Right kidney (tissue), 1 donor: ENCODE data around the gene TOP1.

Experiments
- DNase-seq: peaks from one replicate; pipeline ENCODE4 v3.0.0-alpha.2; 2016

TOP1 gene

DNA sequence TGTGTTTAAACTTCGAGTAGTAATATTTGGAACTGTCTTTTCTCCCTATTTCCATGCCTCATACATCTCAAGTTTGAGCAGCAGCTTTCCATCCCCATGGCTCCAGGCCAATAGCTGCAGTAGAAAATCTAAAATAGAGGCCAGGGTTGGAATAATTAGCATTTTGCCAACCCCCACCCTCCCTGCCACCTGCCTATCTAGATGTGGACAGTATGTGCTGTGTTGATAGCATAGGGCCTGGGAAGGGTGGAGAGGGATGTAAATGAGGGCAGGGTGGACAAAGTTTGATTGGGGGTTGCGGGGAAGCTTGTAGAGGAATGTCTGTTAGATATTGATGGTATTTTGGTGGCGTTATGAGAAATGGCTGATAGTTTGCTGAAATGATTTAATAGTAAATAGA is 5.6 kb downstream of the TOP1 start:
- DNase-seq: no peak

DNA sequence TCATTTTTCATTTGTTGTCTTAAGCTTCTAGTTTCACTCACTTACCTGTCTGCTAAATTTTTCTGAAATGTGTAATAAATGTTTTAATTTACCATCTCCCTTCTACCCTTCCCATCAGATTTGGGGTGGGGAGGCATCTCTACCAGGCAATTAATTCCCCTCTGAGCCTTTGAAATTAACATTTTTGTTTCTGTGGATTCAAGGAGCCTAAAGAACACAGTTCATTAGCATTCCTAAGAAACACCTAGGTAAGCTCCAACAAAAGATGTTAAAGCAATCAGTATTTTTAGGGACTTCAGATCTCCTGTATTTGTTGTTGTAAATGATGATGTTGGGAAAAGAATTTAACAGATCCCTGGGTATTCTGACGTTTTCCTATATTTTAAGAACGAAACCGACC is 6.6 kb downstream of the TOP1 start:
- no peak for DNase-seq

DNA sequence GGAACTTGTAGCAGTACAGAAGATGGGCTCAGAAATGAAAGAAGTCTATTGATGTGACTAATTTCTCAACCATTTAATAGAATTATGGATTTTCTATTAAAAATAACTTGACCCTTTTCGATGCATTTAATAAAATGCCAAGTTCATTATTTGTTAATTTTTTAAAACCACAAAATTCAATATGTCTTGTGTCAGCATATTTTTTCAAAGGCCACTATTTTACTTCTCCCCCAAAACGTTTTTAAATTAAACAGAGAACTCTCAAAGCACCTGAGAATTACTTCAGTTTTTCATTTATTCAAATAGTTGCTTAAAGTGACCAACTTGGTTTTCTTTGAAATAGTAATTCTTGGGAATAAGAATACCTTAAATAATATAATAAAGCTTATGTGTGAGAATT is 8.6 kb downstream of the TOP1 start:
- no peak for DNase-seq

DNA sequence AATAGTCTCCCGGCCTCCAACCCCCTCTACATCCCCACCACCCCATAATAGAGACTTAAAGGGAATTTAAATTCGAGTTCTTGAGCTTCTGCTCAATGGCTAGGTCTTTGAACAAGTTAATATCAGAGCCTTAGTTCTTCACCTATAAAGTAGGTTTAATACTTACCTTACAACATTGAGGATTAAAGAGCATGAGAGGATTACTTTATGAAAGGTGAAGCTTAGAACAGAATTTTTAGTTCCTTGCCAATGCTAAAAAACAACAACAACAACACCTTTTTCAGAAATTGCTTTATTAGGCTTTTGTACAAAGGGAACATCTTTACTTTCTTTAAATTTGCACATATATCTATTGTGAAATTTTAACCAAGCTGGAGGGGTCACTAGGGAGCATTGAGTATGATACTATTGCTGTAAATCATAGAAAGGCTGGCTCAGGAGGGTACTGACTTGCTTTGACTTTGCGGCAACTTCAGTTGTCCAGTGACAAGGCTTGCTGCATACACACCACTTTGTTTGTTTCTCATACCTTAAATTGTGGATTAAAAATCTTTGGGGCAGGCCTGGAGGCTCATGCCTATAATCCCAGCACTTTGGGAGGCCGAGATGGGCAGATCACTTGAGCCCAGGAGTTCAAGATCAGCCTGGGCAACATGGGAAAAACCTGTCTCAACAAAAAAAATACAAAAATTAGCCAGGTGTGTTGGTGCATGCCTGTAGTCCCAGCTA is 9.7 kb downstream of the TOP1 start:
- DNase-seq: no peak

DNA sequence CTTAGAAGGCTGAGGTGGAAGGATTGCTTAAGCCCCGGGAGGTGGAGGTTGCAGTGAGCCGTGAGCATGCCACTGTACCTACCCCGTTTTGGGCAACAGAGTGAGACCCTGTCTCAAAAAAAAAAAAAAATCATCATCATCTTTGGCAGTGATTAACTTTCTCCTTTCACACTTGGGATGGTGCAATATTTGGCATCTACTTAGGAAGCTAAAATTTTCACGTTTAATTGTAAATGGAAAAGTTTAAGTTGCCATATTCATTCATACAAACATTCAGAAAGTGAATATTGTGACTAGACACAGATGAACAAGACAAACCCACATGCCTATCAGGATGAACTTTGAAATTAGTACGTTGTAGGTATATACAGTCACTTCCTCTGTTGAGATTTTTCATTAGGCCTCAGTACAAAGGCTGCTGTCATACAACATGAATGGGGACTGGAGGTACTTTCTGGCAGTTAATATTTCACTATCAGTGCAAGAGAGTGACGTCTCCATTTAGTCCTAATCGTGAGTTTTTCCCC is 10.3 kb downstream of the TOP1 start:
- no peak for DNase-seq

DNA sequence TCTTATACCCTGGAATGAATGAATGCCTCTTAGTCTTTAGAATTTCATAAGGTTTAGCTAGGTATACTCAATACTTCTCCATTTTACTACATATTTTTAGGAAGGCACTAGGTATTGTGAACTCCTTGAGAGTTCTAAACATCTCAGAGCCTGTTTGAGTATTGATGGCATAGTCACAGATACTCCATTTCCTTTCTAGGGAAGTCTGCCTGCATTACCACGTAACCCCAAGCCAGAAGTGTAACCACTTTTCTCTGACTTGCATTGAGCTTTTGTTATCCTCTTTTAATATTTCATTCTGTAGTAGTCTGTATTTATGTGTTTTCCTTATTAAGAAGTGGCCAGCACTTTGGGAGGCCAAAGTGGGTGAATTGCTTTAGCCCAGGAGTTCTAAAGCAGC is 12.2 kb downstream of the TOP1 start:
- DNase-seq: no peak

DNA sequence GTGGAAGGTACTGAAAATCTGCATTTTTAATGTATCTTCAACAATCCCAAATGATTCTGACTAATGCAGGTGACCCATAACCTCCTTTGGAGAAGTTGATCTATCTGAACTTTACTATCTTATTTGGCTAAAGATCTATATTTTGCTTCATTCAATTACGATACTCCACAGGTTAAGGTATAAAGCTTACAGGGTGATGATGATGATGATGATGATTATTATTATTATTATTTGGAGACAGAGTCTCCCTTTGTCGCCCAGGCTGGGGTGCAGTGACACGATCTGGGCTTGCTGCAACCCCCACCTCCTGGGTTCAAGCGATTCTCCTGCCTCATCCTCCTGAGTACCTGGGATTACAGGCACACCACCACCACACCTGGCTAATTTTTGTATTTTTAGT is 13.1 kb downstream of the TOP1 start:
- no peak for DNase-seq

DNA sequence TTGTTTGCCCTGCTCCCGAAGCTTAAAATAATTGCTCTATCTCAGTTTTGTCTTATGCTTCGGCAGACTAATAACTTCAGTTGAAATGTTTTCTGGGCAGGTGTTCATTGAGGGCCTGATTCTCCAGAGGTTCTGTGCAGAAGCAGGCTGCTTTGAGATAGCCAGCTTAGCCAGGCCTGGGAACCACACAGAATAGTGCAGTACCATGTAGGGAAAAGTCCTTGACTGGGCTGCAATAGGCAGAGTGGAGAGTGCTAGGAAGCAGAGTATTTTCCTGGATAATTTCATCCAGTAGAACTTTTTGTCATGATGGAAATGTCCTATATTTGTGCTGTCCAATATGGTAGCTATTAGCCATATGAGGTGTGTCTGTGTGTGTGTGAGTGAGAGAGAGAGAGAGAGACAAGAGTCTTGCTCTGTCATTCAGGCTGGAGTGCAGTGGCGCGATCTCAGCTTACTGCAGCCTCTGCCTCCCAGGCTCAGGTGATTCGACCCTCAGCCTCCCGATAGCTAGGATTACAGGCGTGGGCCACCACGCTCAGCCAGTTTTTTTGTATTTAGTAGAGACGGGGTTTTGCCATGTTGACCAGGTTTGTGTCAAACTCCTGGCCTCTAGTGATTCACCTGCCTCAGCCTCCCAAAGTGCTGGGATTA is 15.9 kb downstream of the TOP1 start:
- no peak for DNase-seq

DNA sequence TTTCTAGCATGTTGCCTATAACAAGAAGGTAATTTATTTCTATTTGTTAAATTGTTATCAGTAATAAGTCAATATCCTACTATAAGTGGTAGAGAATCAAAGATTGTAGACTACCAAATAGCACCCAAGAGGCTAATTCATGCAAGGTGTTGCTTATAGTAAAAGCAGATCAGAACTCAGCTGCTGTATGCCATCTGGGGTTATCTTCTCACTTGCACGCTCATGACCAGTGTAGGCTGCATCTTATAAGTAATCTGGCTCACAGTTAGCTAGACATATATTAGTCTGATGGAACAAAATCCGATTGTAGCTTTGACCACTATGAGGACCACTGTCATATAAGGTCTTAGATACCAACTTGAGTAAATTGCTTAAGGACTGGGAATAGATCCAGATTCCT is 17.0 kb downstream of the TOP1 start:
- DNase-seq: no peak

DNA sequence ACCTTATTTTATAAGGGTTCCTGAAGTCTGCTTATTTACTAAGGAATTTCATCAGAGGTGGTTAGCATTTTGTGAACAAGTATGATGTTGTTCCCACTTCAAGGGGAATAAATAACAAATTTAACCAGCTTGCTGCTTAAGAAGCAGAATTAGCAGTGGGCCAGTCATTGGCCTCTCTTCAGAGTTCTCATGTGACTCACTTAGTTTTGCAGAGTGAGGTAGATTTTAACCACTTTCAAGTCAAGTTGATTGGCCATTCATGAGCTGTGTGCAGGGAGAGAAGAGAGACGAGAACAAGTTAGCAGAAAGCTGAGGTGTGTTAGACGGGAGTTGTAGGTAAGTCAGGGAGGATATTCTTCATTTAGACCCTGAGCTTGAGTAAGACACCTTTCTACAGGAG is 18.1 kb downstream of the TOP1 start:
- no peak for DNase-seq

DNA sequence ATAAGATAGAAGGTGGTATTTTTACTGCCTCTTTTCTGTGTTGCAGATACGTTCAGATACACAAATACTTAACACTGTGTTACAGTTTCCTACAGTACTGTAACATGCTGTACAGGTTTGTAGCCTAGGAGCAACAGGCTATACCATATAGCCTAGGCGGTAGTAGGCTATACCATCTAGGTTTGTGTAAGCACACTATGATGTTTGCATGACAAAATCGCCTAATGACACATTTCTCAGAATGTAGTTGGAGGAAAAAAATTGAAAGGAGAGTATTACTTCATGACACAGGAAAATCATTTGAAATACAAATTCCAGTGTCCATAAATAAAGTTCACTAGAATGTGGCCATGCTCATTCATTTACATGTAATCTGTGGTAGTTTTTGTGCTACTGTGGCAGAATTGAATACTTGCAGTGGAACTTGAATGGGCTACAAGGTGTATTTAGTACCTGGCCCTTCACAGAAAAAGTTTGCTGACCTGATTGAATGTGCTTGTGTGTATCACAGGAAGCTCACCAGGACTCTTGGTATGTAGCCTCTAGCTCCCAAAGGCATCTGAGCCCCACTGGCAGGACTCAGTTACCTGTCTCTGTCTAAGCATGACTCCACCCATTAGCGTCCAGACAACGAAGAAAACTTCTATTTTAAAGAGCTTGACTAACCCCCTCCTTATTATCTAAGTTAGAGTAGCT is 18.8 kb downstream of the TOP1 start:
- no peak for DNase-seq

DNA sequence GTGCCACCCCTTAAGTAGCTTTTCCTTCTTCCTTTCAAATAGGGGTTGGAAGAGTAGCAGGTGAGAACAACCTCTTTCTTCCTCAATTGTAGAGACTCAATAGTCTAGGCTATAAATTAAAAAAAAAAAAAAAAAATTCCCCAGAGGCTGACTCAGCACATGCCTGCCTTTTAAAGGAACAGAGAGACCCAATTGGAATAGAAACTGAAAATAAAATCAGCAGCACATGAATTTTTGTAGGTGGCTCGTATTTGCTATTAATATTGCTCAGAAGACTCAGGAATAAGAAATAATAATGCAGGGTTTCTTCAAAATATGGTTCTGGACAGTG is 19.3 kb downstream of the TOP1 start:
- no peak for DNase-seq

DNA sequence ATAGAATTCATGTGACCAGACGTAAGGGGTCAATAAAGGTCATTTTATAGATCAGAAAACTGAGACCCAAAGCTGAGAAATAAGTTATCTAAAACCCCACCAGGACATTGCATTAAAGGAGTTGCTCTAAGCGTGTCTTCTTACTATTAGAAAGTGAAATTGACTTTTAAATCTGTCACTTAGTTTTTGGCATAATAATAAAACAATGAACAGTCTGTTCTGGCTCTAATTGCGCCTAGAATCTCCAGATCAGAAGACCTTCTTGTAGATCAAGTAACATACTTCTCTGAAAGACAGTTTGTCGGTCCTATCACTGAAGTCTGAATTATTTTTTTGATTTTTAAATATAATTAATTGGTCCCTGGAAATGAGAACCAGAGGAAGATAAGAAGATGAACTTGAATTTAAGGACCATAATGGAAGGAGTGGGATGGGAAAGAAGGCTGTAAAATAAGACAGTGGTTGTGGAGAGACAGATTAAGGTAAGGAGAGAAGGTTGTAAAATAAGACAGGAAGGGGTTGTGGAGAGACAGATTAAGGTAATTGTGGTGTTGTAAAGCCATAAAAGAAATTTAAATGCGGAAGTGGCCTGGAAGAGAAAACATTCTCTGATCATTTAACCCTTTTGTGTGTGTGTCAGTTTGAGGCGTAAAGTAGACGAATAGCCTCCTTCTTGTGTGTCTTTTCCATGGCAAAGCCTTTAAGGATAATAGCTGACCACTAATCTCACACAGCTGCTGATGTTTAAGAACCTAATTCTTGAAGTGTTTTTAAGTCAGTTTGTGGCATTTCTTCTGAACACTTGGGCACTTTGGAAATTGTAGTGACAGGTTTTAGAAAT is 20.1 kb downstream of the TOP1 start:
- no peak for DNase-seq

DNA sequence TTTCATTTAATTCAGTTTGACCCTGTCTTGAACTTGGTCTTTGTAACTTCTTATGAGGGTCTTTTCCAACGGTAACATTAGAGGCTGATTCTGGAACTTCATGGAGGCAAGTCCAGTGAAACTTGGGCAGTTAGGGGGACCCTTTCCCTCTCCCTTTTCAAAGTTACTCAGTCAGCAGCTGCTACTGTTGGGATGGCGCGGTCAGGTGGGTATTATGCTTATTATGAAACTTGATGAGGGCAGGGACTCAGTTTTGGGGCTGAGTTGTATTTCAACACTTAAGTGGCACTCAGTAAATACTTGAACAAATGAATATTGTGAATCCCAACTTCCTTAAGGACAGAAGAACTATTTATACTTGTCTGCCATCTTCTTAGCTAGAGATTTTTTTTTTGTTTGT is 20.8 kb downstream of the TOP1 start:
- DNase-seq: no peak

DNA sequence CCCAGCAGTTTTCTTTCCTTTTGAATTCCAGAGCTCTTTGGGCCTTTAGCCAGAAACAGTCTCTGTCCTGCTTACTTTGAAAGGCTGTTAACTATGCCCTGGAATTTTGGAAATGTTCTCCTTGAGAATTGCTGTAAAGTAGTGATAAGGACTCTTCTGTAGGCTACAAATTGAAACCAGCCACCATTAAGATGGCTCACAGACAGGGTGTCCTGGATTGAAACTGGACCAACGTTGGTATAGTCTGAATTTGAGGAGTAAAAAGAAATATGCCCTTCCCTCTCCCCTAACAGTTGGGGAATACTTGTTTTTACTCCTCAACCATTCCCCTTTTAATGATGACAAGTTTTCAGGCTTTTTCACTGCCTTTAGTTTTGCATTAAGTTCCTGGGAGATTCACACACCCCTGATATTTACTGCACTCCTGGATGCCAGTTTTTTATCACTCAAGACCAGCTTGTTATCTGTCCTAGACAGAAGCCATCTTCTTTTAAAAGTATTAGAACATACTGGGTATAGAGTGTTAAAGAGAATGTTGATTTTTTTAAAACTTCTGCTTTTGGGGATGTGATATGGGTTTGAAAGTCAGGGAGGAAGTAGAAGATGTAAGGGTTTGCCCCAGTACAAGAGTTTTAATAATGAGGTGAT is 21.9 kb downstream of the TOP1 start:
- DNase-seq: no peak

DNA sequence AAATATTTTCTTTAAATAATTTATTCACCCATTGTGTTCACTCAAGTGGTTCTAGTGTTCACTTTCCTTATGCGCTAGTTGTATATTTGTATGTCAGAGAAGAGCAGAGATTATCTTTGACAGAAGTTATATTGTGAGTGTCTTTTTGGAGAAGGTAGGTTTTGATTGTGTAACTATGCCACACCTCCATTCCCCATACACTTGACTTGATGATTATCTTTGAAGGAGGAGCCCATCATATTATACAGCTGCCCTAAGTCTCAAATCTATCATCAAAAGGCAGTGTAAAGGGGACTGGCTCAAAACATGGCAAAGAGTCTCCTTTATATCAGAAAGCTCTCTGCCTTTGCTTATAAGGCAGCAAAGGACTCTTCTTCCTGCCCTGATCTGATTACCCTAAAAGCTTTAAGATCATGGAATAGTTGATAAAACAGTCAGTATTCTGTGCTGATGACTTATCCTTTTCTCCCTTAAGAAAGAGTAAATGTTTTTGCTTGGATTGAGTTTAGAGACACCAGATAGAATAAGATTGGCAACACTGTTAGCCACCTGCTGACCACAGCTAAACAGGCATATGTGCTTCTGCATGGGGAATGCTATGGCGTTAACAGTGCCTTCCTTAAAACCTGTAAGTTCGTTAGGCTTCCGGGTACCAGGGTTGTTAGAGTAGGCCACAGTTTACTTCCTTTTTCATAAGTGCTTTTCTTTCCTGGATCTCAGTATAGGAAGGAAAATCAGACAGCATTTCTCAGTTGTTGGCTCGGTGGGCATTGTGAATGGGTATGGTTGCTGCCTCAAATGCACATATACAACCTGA is 22.6 kb downstream of the TOP1 start:
- no peak for DNase-seq

DNA sequence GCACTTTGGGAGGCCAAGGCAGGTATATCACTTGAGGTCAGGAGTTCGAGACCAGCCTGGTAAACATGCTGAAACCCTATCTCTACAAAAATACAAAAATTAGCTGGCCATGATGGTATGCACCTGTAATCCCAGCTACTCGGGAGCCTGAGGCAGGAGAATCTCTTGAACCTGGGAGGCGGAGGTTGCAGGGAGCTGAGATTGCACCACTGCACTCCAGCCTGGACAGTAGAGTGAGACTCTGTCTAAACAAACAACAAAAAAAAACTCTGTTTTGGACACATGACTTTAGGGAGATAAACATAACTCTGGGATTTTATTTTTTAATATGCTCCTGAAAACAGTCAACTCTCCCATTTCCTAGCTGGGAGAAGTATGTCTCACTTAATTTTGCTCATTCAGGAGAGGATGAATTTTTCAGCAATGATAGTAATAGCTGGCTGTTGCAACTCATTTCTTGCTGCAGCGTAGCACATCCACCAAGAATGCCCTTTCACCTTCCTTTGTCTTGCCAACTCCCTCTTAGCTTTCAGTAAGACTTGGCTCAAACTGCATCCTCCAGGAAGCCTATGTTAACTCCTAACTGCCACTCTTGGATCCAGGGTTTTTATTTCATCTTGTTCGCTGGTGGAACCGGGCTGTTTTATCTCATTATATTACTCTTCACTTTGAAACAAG is 24.3 kb downstream of the TOP1 start:
- no peak for DNase-seq

DNA sequence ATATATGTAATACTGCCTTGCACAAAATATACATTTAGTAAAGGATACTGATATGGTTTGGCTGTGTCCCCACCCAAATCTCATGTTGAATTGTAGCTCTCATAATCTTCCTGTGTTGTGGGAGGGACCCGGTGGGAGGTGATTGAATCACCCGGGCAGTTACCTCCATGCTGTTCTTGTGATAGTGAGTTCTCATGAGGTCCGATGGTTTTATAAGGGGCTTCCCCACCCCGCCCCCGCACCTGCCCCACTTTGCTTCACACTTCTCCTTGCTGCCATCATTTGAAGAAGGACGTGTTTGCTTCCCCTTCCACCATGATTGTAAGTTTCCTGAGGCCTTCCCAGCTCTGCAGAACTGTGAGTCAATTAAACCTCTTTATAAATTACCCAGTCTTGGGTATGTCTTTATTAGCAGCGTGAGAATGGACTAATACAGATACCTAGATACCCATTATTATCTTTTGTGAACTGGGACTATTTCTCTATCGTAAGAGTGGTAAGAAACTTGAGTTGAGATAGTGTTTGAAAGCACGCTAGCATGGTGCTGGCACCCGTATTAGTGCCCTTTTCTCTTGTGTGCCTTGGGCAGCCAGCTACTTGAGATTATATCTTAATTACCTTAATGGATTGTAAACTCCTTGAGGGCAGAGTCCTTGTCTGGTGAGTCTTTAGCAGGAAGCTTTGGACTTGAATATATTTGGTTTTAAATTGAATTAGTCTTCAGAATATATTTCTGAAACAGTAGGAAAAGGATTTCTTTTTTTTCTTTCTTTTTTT is 25.6 kb downstream of the TOP1 start:
- no peak for DNase-seq

DNA sequence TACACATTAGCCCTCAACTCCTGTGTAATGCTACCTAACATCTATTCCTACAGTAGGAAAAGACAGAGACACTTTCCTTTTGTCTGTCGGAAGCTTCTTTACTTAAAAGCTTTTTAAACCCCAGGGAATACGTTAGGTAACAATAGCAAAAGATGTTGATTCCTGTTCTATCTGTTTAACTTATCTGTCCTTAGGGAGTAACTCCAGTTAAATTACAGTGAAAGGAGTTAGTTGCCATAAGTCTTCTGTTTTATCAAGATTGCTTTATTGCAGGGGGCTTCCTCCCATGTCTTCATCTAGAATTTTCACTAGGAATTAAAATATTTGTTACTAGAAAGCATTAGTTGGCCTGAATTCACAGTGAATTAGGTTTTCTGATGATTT is 26.2 kb downstream of the TOP1 start:
- no peak for DNase-seq

DNA sequence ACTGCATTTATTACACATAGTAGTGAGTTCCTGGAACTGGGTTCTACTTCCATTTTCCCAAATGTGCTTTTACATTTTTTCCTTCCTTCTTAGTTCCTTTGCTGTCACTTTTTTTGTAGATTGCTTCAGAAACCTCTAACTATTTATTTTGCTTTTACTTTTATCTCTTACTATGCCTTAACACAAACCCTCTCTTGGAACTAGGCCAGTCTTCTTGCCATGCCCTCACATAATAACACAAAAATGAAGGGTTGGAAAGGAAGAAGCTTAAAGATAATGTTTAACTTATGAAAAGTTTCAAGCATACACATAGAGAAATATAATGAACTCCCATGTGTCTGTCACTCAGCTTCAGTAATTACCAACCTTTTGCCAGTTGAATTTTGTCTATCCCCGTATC is 27.1 kb downstream of the TOP1 start:
- no peak for DNase-seq
